CD4-positive, alpha-beta T cell treated with Interleukin-6 at 100 ng/mL for 8 hours (primary cell): Measurements from ENCODE around the gene TCF15.

Experiments used
- DNase-seq: peaks from one replicate; pipeline ENCODE4 v3.0.0-alpha.2; 2020; ENCODE audit warnings: mixed read lengths, low spot score

Gene TCF15

DNA sequence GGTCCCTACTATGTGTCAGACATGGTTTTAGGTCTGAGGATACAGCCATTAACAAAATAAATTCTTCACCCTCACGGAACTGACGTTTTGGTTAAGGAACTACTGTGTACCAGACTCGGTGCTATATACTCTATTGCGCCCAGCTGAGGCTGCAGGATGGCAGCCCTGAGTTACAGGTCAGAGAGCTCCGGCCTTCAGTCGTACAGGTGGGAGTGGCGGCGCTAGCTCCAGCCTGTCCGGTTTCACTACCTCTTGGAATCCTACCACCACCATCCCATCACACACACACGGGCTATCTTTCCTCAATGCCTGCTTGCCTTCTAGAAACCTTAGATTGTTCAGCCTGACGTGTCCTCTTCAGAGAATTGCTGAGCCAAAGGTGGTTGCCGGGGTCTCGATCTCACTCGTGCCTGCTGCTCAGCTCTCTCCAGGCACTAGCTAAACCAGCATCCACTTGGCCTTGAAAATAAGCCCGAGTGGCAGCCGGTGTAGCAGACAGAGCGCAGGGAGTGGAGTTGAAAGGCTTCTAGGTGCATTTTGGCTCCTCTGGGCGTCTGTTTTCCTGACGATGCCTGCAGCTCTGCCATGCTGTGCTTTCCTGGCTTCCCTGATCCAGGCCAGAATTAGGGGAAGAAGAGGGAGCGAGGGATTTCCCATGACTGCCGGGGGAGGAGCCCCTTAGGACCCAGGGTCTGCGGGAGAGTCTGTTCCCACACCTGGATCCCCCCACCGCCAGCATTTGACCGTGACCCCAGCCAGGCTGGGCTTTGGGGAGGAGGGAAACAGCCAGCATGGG is 1.1 kb upstream of the TCF15 start:
- no peak for DNase-seq

- no peak for DNase-seq
These were observed 641 bp downstream of the TCF15 start for GRCh38 chr20:609371-609964.

- no peak for DNase-seq
These were observed 1.1 kb downstream of the TCF15 start for GRCh38 chr20:608970-609369.

DNA sequence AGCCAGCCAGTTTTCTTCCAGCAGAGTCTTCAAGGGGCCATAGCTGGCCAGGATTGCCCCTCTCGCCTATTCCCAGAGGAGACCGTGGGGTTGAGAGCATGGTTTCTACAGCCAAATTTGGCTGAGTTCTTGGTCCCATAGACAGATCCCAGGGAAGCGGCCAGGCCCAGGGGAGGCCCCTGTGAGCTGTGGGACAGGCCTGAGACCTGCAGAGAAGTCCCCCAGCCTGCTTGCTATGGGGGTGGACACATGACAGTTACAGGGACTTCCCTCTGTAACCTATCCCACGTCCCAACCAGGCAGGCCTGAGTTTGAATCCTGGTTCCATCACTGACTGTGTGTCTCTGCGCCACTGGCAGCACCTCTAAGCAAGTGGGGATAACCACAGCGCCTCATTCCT is 2.6 kb downstream of the TCF15 start:
- DNase-seq: no peak

DNA sequence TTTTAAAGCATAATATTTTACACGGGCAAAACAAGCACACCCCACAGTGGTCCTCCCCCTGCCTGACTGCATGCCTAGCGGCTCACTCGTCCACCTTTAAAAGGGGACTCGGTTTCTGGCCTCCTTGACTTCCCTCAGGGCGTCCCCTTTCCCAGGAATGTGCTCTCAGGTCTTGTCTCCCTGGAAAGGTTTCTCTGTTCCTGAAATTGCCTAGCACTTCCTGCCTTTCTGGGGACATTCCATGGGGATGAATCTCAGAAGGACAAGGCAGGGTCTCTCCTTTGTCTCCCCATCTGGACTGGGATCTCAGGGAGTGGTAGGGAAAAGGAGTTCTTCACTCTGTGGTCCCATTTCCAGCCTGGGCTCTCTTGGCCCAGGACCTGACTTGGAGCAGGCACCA is 4.9 kb downstream of the TCF15 start:
- no peak for DNase-seq

DNA sequence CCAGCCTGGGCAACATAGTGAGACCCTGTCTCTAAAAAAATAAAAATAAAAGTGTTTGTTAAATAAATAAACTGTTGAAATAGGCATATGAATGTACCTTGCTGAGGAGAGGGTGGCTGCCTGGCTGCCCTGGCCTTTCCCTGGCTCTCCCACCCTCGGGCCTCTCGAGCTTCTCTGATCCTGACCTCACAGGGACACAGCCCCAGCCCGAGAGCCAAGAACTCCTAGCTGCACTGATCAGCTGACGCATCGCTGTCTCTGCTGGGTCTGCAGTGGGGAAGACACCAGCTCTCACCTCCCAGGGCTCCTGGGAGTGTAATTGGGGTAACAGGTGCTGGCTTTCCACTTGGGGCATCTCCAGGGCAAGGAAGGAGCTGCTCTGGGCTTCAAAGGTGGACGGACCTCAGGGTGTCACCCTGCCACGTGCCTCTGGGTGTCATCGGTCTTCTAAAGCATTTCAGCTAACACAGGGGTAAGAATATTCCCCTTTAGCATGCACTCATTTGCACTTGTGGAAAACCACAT is 6.9 kb downstream of the TCF15 start:
- DNase-seq: no peak

DNA sequence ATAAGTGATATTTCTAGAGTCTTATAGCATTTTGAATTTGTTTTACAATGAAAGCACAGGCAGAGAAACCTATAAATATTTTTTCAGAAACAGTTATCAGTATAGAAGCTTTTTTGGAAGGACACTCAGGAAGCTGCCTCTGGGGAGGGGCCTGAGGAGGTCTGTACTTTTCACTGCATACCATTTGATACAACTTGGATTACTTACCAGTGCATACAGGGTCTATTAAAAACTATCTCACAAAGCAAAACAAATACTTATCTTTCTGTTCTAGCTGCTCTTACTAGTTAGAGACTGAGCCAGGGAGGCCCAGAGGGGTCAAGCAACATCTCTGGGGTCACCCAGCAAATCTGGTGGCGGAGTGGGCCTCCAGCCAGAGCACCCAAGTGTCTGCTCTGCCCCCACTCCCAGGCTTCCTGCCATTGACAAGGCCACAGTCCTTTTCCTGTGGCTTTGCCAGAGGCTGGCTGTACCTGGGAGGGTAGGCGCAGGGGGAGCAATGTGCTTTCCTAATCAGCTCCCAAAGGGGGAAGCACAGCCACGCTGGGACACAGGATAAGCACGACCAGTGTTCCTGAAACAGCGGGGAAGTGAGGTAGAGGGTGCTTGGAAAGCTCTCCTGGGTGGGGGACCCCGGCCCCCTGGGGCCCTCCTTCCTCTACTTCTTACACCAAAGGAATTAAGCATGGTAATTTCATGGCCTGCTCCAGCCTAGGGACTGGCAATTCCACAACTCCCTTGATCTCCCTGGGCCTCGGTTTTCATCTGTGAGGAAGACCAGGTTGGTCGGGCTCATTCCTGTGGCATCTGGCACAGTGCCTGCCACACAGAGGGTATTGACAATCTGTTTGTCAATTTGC is 7.8 kb downstream of the TCF15 start:
- no peak for DNase-seq

DNA sequence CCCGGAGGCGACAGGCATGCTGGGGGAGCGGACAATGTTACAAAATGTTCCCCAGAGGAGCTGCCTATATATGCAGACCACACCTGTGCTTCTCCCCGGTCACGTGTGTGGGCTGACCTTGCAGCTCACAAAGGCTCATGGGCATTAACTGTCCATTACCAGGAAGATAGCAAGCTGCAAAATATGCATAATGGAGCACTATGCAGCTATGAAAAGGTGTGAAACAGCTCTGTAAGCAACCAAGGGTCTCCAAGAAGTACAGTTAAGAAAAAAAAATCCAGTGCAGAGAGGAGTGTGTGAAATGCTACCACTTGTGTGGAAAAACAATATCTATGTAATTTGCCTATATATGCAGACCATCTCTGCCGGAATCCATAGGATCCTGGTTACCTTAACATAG is 9.4 kb downstream of the TCF15 start:
- DNase-seq: no peak

DNA sequence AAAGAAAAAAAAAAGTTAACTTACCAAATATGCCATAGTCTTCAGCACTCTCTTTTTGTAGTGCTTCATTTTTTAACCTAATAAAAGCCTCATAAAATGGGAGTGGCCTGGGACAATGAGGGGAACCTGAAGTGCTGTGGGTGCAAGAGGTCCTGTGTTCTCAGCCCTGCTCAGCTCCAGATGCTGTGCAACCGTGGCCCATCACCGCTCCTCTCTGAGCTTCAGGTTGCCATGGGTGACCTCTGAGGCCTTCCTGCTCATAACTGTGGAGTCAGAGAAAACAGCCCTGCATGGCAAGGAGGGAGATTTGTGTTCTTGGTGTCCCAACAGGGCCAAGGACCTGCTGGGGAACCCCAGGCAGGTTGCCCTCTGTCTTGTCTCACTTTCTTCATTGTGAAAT is 10.0 kb downstream of the TCF15 start:
- DNase-seq: no peak

- DNase-seq: no peak
These were observed 11.8 kb downstream of the TCF15 start for GRCh38 chr20:598133-598850.

DNA sequence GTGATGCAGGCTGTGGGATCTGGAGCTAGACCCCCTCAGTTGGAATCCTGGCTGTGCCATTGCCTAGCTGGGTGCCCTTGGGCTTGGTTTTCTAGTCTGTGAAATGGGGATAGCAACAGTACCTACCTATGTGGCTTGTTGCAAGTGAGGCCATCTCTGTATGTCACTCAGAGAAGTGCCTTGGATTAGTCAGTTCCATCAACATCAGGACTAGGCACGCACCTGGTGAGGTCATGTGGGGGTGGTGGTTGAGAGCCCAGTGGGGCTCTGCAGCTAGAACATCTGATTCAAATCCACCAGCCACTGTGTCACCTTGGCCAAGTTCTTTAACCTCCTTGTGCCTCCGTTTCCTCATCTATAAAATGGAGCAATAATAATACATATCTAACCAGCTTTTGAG is 12.5 kb downstream of the TCF15 start:
- no peak for DNase-seq

GRCh38 chr20:595330-596308 is 14.5 kb downstream of the TCF15 start:
- no peak for DNase-seq

DNA sequence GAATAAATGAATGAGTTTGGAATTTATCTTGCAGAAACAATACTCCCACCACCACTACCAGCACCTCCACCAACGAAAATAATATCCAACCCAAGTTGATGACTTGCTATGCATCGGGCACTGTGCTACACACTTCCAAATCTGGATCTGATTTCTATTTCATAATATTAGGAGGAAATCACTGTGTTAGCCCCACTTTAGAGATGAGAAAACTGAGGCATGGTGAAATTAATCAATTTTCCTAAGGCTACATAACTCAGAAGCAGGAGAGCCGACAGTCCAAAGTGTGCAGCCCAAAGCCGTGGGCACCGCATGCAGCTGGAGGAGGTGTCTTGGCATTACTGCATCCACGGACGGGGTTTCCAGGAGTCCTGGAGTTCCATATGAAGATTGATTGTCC is 17.6 kb downstream of the TCF15 start:
- no peak for DNase-seq

DNA sequence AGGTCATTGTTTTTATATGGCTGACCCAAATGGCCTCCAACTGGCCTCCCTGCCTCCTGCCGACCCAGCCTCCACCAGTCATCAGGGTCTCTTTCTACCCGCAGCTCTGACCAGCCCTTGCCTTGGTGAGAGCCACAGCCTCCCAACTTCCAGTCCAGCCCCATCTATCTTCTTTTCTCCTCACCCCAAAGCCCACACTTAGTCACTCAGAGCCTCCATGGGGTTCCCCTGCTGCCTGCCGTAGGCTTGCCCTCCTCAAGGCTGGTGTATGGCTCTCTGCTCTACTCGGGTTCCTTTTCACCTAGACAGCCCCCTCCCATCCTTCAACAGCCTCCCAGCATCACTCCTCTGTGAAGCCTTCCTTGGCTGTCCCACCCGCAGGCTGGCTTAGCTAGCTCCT is 18.2 kb downstream of the TCF15 start:
- DNase-seq: no peak

GRCh38 chr20:588932-589672 is 21.0 kb downstream of the TCF15 start:
- no peak for DNase-seq

DNA sequence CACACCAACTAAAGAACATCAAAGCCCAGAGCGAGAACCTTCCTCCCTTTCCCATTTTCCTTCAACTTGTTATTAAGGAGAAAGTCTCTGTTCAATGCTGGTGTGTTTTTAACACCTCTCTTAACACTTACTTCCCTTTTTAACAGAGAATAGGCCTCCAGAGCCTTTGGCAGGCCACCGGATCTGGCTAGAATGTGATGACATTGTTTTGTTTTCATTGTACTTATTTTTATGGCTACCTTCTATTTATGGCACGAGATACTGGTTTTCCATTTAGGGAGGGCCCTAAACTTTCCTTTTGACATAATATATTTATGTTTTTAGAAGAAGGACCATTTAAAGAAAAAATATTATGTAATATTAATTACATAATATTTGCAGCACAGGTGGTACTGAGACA is 21.6 kb downstream of the TCF15 start:
- no peak for DNase-seq

- DNase-seq: no peak
These were observed 25.2 kb downstream of the TCF15 start for GRCh38 chr20:584971-585301.

- DNase-seq: no peak
These were observed 25.7 kb downstream of the TCF15 start for GRCh38 chr20:584161-584970.

GRCh38 chr20:582204-582603 is 27.9 kb downstream of the TCF15 start:
- no peak for DNase-seq
